GM12878 (cell line): ENCODE data around the gene CNST. TPM values are rescaled to one million over a fixed set of nuclear protein-coding genes. Genes with fewer than 3 reads are reported as not detected.

ENCODE experiments used
- ATAC-seq: fragments of 200-7000 bp; cut with Tn5 transposase; 3 replicates; pipeline ENCODE4 v1.9.1; 2020; ENCODE audit warnings: mild to moderate bottlenecking, moderate library complexity
- BruUV-seq: library from RNA; stranded (reverse); fragments of 400-500 nt; replicated peaks from 2 replicates; lab custom pipeline; 2021; lab: Mats Ljungman, UMichigan
- CTCF ChIA-PET: fragments of 300-600 bp; sonication (Branson Sonifier 250); formaldehyde crosslinking; extraction: SDS; loops from one replicate; lab custom pipeline; 2021; ENCODE audit warnings: inconsistent platforms; lab: Yijun Ruan, JAX
- POLR2A ChIA-PET: fragments of 350-600 bp; formaldehyde crosslinking; extraction: SDS; loops from one replicate; lab custom pipeline; 2021; ENCODE audit warnings: inconsistent platforms; lab: Charles Lee
- RAD21 ChIA-PET: fragments of 300-600 bp; sonication (Branson Sonifier 250); formaldehyde crosslinking; loops from one replicate; lab custom pipeline; 2023; ENCODE audit warnings: antibody characterized with exemption; ENCODE audit not compliant: unreplicated experiment; lab: Charles Lee
- SMC1A ChIA-PET: fragments of 300-600 bp; sonication (Branson Sonifier 250); formaldehyde crosslinking; loops from one replicate; lab custom pipeline; 2023; ENCODE audit not compliant: unreplicated experiment, uncharacterized antibody; lab: Charles Lee
- DNase-seq: peaks from one replicate; pipeline ENCODE4 v3.0.0-alpha.2; 2011; ENCODE audit warnings: low read depth, low spot score
- FAIRE-seq: peaks from 3 replicates; lab custom pipeline; 2011; peaks lifted over from hg19 to GRCh38; lab: Jason Lieb, UNC
- H2AFZ ChIP-seq: 2 replicates; pipeline ENCODE4 v1.6.0; 2011; ENCODE audit warnings: low read depth, low read length, control low read depth; ENCODE audit not compliant: control insufficient read depth
- H3K27ac ChIP-seq: 2 replicates; pipeline ENCODE4 v1.5.1; 2011; ENCODE audit warnings: control low read depth; ENCODE audit not compliant: control insufficient read depth, insufficient read depth
- H3K27me3 ChIP-seq, 2 experiments: replicated peaks in 1 of 2; 2 replicates each; pipeline versions ENCODE4 v1.6.0 to v1.6.1; 2011; ENCODE audit warnings: low read length in 1 of 2; ENCODE audit not compliant: control insufficient read depth in 2 of 2, insufficient read depth in 2 of 2
- H3K36me3 ChIP-seq, 2 experiments: 2 replicates each; pipeline ENCODE4 v1.5.1; 2011; ENCODE audit warnings: low read length in 1 of 2; ENCODE audit not compliant: control insufficient read depth in 2 of 2, insufficient read depth in 2 of 2
- H3K4me1 ChIP-seq: 2 replicates; pipeline ENCODE4 v1.6.1; 2011; ENCODE audit warnings: mild to moderate bottlenecking, low read length, moderate library complexity, mixed read lengths; ENCODE audit not compliant: control insufficient read depth, insufficient read depth
- H3K4me2 ChIP-seq: 2 replicates; pipeline ENCODE4 v1.6.0; 2011; ENCODE audit warnings: control low read depth; ENCODE audit not compliant: control insufficient read depth, insufficient read depth
- H3K4me3 ChIP-seq: fragments of 200-600 bp; sonication (generic); 2 replicates; pipeline ENCODE4 v1.5.1; 2016
- H3K79me2 ChIP-seq: 2 replicates; pipeline ENCODE4 v1.6.0; 2011; ENCODE audit warnings: low read length; ENCODE audit not compliant: control insufficient read depth, insufficient read depth
- H3K9ac ChIP-seq: 2 replicates; pipeline ENCODE4 v1.8.0; 2011; ENCODE audit warnings: low read length, control low read depth, mixed read lengths; ENCODE audit not compliant: control insufficient read depth, insufficient read depth
- H3K9me3 ChIP-seq: replicated peaks from 3 replicates; pipeline ENCODE4 v1.5.1; 2011; ENCODE audit warnings: mild to moderate bottlenecking, low read length; ENCODE audit not compliant: control insufficient read depth, insufficient read depth
- H4K20me1 ChIP-seq: 2 replicates; pipeline ENCODE4 v1.6.0; 2011; ENCODE audit not compliant: control insufficient read depth, insufficient read depth
- BRCA1 ChIP-seq: IDR thresholded peaks from 2 replicates; pipeline ENCODE4 v1.6.1; 2011; ENCODE audit warnings: low read depth, low read length, improper control_type of control experiment
- CHD2 ChIP-seq: IDR thresholded peaks from 2 replicates; pipeline ENCODE4 v1.6.1; 2011; ENCODE audit warnings: low read depth, low read length, improper control_type of control experiment, borderline replicate concordance
- EGR1 ChIP-seq, 2 experiments: IDR thresholded peaks; 1 replicate in 1 of 2; 2 replicates in 1 of 2; pipeline ENCODE4 v1.6.1; 2011 to 2012; ENCODE audit warnings: low read depth in 2 of 2, low read length in 2 of 2, borderline replicate concordance in 1 of 2, mild to moderate bottlenecking in 1 of 2, moderate library complexity in 1 of 2
- MEF2A ChIP-seq: IDR thresholded peaks from 2 replicates; pipeline ENCODE4 v1.6.1; 2011; ENCODE audit warnings: low read depth, mild to moderate bottlenecking, low read length, moderate library complexity; ENCODE audit not compliant: insufficient read depth
- NFXL1 ChIP-seq: fragments of 450-650 bp; IDR thresholded peaks from 2 replicates; pipeline ENCODE4 v1.6.1; 2017; ENCODE audit warnings: antibody characterized with exemption, mild to moderate bottlenecking, borderline replicate concordance
- ZNF384 ChIP-seq: IDR thresholded peaks from 2 replicates; pipeline ENCODE4 v1.6.1; 2012; ENCODE audit warnings: low read depth, mild to moderate bottlenecking, low read length, improper control_type of control experiment, borderline replicate concordance
- WGBS: methylation state at CpG from one replicate; pipeline ENCODE4 v1.1.6; 2016; ENCODE audit warnings: low lambda C conversion rate; ENCODE audit not compliant: insufficient replicate concordance, insufficient coverage; ENCODE audit errors: missing lambda C conversion rate; 5-methylcytosine and 5-hydroxymethylcytosine counted together
- in situ Hi-C: fragments of 300-500 bp; cut with MboI; formaldehyde crosslinking; loops from 9 replicates; pipeline ENCODE4 v1.14.3; 2018; ENCODE audit warnings: mixed read lengths
- intact Hi-C: fragments of 100-400 bp; cut with micrococcal nuclease; formaldehyde crosslinking; loops from one replicate; pipeline ENCODE4 v1.14.2; 2022; ENCODE audit not compliant: unreplicated experiment
- polyA plus RNA-seq, 11 experiments: library from polyadenylated mRNA; depleted of rRNA in 4 of 11; unstranded in 6 of 11; stranded (reverse) in 5 of 11; fragments of >200 nt; fragmentation: Nextera tagmentation in 4 of 11; fragmentation: Illumina TruSeq in 1 of 11; extraction: Ambion mirVana in 4 of 11; extraction: Trizol in 1 of 11; gene quantifications; 1 replicate in 1 of 11; 2 replicates in 10 of 11; pipeline versions ENCODE4 v1.2.1 to v1.2.3, GENCODE V29; 2011 to 2016; ENCODE audit warnings: inconsistent platforms in 2 of 11, missing spikeins in 2 of 11, low read depth in 1 of 11
- total RNA-seq, 4 experiments: library from RNA; depleted of rRNA in 3 of 4; stranded (reverse); fragments of >200 nt in 3 of 4; fragmentation: Illumina TruSeq in 1 of 4; extraction: Trizol in 1 of 4; gene quantifications; 2 replicates each; pipeline versions ENCODE4 v1.2.1 to v1.2.3, GENCODE V29; 2013 to 2021
- TF ChIP-seq, protein P1 (sequence below): fragments of 450-650 bp; formaldehyde crosslinking; IDR thresholded peaks from 2 replicates; pipeline ENCODE4 v1.4.0; 2020; ENCODE audit warnings: mild to moderate bottlenecking, moderate library complexity

CNST gene
- total and polyA plus RNA-seq, 10 of the 15 experiments (the other 5 are each of a cell fraction or from before 2014, with no cell fraction given) = 4.8 to 16.2 (median 12.3) TPM

DNA sequence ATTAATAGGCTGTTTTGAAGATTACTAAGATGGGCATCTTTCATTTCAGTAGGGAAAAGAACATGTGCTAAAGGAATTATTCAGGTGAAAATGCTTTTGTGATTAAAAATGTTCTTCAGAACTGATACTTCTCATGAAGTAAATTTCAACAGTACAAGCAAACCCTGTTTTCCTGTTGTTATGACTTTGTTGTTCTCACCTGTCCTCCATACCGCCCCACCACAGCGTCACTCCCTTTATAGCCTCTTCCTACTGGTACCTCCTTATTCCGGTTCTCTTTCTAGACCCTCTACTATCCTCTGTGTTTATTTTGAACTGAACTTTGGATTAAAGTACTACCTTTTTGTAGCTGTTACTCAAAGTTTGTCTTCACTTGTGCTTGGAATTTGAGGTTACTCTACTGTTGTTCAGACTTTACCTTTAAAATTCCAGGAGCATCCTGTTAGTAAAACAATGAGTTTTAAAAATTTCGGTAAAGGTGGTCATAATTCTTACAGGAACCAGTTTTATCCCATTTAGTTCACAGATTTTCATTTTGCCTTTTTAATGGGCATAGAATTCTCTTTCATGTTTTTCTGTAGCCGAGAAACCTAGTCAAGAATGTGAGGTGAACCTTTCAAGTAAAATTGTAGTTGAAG lies 10.9 kb downstream of the CNST start (continued):
- TF ChIP-seq, protein P1, sequence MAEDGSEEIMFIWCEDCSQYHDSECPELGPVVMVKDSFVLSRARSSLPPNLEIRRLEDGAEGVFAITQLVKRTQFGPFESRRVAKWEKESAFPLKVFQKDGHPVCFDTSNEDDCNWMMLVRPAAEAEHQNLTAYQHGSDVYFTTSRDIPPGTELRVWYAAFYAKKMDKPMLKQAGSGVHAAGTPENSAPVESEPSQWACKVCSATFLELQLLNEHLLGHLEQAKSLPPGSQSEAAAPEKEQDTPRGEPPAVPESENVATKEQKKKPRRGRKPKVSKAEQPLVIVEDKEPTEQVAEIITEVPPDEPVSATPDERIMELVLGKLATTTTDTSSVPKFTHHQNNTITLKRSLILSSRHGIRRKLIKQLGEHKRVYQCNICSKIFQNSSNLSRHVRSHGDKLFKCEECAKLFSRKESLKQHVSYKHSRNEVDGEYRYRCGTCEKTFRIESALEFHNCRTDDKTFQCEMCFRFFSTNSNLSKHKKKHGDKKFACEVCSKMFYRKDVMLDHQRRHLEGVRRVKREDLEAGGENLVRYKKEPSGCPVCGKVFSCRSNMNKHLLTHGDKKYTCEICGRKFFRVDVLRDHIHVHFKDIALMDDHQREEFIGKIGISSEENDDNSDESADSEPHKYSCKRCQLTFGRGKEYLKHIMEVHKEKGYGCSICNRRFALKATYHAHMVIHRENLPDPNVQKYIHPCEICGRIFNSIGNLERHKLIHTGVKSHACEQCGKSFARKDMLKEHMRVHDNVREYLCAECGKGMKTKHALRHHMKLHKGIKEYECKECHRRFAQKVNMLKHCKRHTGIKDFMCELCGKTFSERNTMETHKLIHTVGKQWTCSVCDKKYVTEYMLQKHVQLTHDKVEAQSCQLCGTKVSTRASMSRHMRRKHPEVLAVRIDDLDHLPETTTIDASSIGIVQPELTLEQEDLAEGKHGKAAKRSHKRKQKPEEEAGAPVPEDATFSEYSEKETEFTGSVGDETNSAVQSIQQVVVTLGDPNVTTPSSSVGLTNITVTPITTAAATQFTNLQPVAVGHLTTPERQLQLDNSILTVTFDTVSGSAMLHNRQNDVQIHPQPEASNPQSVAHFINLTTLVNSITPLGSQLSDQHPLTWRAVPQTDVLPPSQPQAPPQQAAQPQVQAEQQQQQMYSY (CRISPR knock-in tag) = no peak
- no peak for TF ChIP-seq EGR1 (IDR thresholded peaks at IDR 0.05; ENCODE audit: borderline replicate concordance in 1 of 2, low read depth in 2 of 2, low read length in 2 of 2)
- TF ChIP-seq BRCA1 = no peak
- no peak for TF ChIP-seq CHD2
- TF ChIP-seq ZNF384 = no peak

DNA sequence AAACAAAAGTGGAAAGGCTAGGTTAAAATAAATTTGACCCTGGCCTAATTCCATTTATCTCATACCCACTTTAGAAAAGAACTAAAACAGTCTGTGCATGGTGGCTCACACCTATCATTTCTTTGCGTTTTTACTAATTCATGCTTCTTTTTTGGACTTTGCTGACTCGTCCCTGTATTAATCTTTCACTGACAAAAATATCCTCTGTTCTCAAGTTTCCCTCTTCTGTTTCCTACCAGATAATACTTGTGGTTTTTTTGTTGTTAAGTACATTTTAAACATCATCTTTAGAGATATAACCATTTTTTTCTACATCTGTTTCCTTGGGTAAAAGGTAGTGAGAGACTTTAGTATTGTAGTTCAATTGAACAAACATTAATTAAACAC lies 11.5 kb downstream of the CNST start:
- no peaks in the 10 kb centered on the region for H4K20me1 ChIP-seq
- peak overlapping the region; percentile 83 for H3K4me2 ChIP-seq
- H3K27ac ChIP-seq = peak overlapping the region; percentile 65
- intact Hi-C loops (no loop called here), in situ Hi-C loops (no loop called here)
- H3K9me3 ChIP-seq = peaks cover 3% of the 10 kb centered on the region; the same call in 1 of the 3 replicates
- H3K27me3 ChIP-seq = no peaks in the 10 kb centered on the region
- H3K79me2 ChIP-seq = peaks cover 61% of the 10 kb centered on the region
- BruUV-seq = no TSS peak
- H3K36me3 ChIP-seq = peaks cover 1 to 3% of the 10 kb centered on the region in 2 experiments; a peak in 2 of 4 replicates
- FAIRE-seq = no peak
- TF ChIP-seq NFXL1 (no peak), MEF2A (0 out of 2 replicates have a peak, but pooled peaks have one; percentile 21)
- H3K9ac ChIP-seq = no peak overlapping the region
- ChIA-PET SMC1A (interaction anchor here (0.7 to 2.8 kb wide), 2 partner anchors 9 to 10 kb away, joined by 3 to 17 read pairs; partner anchors contain the start of genes CNST and TFB2M), RAD21 (no interaction called here), POLR2A (no interaction called here), CTCF (interaction anchor here (0.6 to 0.8 kb wide), 2 partner anchors 13 to 20 kb away, joined by 3 read pairs; no protein-coding TSS in a partner anchor)
- 28% methylated on average over 2 of the region's 2 CpGs for WGBS
- peaks cover 27% of the 10 kb centered on the region for H3K4me1 ChIP-seq
- H2AFZ ChIP-seq = no peak overlapping the region
- no peak for ATAC-seq
- H3K4me3 ChIP-seq = peak overlapping the region; percentile 39; the same call in 1 of the 2 replicates
- no peak for DNase-seq
